H9 (cell line): ENCODE measurements around the gene SPACA5. TPM values are rescaled to one million over a fixed set of nuclear protein-coding genes. Genes with fewer than 3 reads are reported as not detected.
A peak's percentile ranks its signal among the peaks of the same experiment; 100 is the strongest.

ENCODE experiments used
- DNase-seq: peaks from one replicate; pipeline ENCODE4 v3.0.0-alpha.2; 2017
- H2AFZ ChIP-seq: one replicate; pipeline ENCODE4 v1.6.1; 2013; ENCODE audit warnings: mild to moderate bottlenecking, low read length, control low read depth, moderate library complexity
- H2AK5ac ChIP-seq: 2 replicates; pipeline ENCODE4 v1.6.1; 2013; ENCODE audit warnings: low read length, control low read depth, mixed read lengths; ENCODE audit not compliant: insufficient read length
- H2BK120ac ChIP-seq: one replicate; pipeline ENCODE4 v1.6.1; 2013; ENCODE audit warnings: low read depth, mild to moderate bottlenecking, low read length, control low read depth, inconsistent platforms; ENCODE audit not compliant: poor library complexity, severe bottlenecking
- H2BK12ac ChIP-seq: 2 replicates; pipeline ENCODE4 v1.6.1; 2013; ENCODE audit warnings: low read length, control low read depth, mixed read lengths, low read depth; ENCODE audit not compliant: insufficient read length
- H2BK15ac ChIP-seq: 2 replicates; pipeline ENCODE4 v1.6.1; 2013; ENCODE audit warnings: low read depth, low read length, control low read depth
- H2BK20ac ChIP-seq: one replicate; pipeline ENCODE4 v1.6.1; 2013; ENCODE audit warnings: low read depth, mild to moderate bottlenecking, low read length, control low read depth, inconsistent platforms; ENCODE audit not compliant: poor library complexity, severe bottlenecking
- H2BK5ac ChIP-seq: 2 replicates; pipeline ENCODE4 v1.6.1; 2013; ENCODE audit warnings: low read length, control low read depth, mixed read lengths; ENCODE audit not compliant: insufficient read length
- H3K14ac ChIP-seq: 2 replicates; pipeline ENCODE4 v1.6.1; 2013; ENCODE audit warnings: low read length, control low read depth; ENCODE audit not compliant: insufficient read depth
- H3K18ac ChIP-seq: 2 replicates; pipeline ENCODE4 v1.6.1; 2013; ENCODE audit warnings: low read depth, mild to moderate bottlenecking, mixed read lengths, low read length, control low read depth; ENCODE audit not compliant: insufficient read length
- H3K23ac ChIP-seq: 2 replicates; pipeline ENCODE4 v1.6.1; 2013; ENCODE audit warnings: low read length, control low read depth, mixed read lengths, low read depth; ENCODE audit not compliant: insufficient read length
- H3K23me2 ChIP-seq: 2 replicates; pipeline ENCODE4 v1.6.1; 2013; ENCODE audit warnings: low read depth, mild to moderate bottlenecking, mixed read lengths, low read length, control low read depth; ENCODE audit not compliant: insufficient read length, poor library complexity, severe bottlenecking
- H3K27ac ChIP-seq: 2 replicates; pipeline ENCODE4 v1.5.1; 2013; ENCODE audit warnings: low read length, control low read depth, mixed read lengths, low read depth; ENCODE audit not compliant: insufficient read length
- H3K27me3 ChIP-seq: 2 replicates; pipeline ENCODE4 v1.6.1; 2013; ENCODE audit warnings: low read length, control low read depth, inconsistent platforms; ENCODE audit not compliant: insufficient read depth
- H3K4ac ChIP-seq: 2 replicates; pipeline ENCODE4 v1.6.1; 2013; ENCODE audit warnings: low read depth, mild to moderate bottlenecking, control low read depth, inconsistent platforms, low read length, moderate library complexity
- H3K4me1 ChIP-seq: 2 replicates; pipeline ENCODE4 v1.6.1; 2013; ENCODE audit warnings: low read length, control low read depth, inconsistent platforms; ENCODE audit not compliant: insufficient read depth
- H3K4me2 ChIP-seq: 2 replicates; pipeline ENCODE4 v1.6.1; 2013; ENCODE audit warnings: low read length, control low read depth, mixed read lengths; ENCODE audit not compliant: insufficient read length, insufficient read depth
- H3K56ac ChIP-seq: 2 replicates; pipeline ENCODE4 v1.6.1; 2013; ENCODE audit warnings: low read depth, mild to moderate bottlenecking, mixed read lengths, low read length, control low read depth; ENCODE audit not compliant: insufficient read length
- H3K79me1 ChIP-seq: 2 replicates; pipeline ENCODE4 v1.6.1; 2013; ENCODE audit warnings: low read depth, mild to moderate bottlenecking, moderate library complexity, low read length, control low read depth, inconsistent platforms; ENCODE audit not compliant: insufficient read depth, poor library complexity, severe bottlenecking
- H3K79me2 ChIP-seq: 2 replicates; pipeline ENCODE4 v1.6.1; 2013; ENCODE audit warnings: low read length, control low read depth, inconsistent platforms; ENCODE audit not compliant: insufficient read depth
- H3K9ac ChIP-seq: 2 replicates; pipeline ENCODE4 v1.6.1; 2013; ENCODE audit warnings: low read length, control low read depth, mixed read lengths; ENCODE audit not compliant: insufficient read length; ENCODE audit errors: extremely low read depth
- H3K9me3 ChIP-seq: one replicate; pipeline ENCODE4 v1.6.1; 2013; ENCODE audit warnings: low read depth, low read length, inconsistent platforms; ENCODE audit not compliant: control insufficient read depth
- H3T11ph ChIP-seq: one replicate; pipeline ENCODE4 v1.6.1; 2013; ENCODE audit warnings: mild to moderate bottlenecking, low read length, control low read depth, inconsistent platforms
- H4K20me1 ChIP-seq: one replicate; pipeline ENCODE4 v1.6.1; 2013; ENCODE audit not compliant: control insufficient read depth, insufficient read length, insufficient read depth
- H4K5ac ChIP-seq: 2 replicates; pipeline ENCODE4 v1.6.1; 2013; ENCODE audit warnings: low read depth, mild to moderate bottlenecking, mixed read lengths, low read length, control low read depth; ENCODE audit not compliant: insufficient read length
- H4K8ac ChIP-seq: replicated peaks from 2 replicates; pipeline ENCODE4 v1.6.1; 2013; ENCODE audit warnings: low read length, control low read depth, mixed read lengths, low read depth; ENCODE audit not compliant: insufficient read length
- H4K91ac ChIP-seq: 2 replicates; pipeline ENCODE4 v1.6.1; 2013; ENCODE audit warnings: low read depth, mild to moderate bottlenecking, moderate library complexity, mixed read lengths, low read length, control low read depth; ENCODE audit not compliant: insufficient read length
- H3K27ac Mint-ChIP-seq, 3 experiments: 2 replicates in 2 of 3; 3 replicates in 1 of 3; pipeline ENCODE4 v1.8.0; 2020 to 2021; ENCODE audit warnings: mixed read lengths in 3 of 3, mild to moderate bottlenecking in 1 of 3, moderate library complexity in 1 of 3
- H3K27me3 Mint-ChIP-seq: 2 replicates; pipeline ENCODE4 v1.8.0; 2021; ENCODE audit warnings: low read depth, mild to moderate bottlenecking, moderate library complexity, mixed read lengths
- H3K36me3 Mint-ChIP-seq, 3 experiments: 2 replicates in 2 of 3; 3 replicates in 1 of 3; pipeline ENCODE4 v1.8.0; 2020 to 2021; ENCODE audit warnings: low read depth in 3 of 3, mixed read lengths in 3 of 3; ENCODE audit not compliant: insufficient read depth in 1 of 3
- H3K4me1 Mint-ChIP-seq, 2 experiments: 2 replicates each; pipeline ENCODE4 v1.8.0; 2020; ENCODE audit warnings: mixed read lengths in 2 of 2
- H3K4me3 Mint-ChIP-seq, 2 experiments: 2 replicates in 1 of 2; 3 replicates in 1 of 2; pipeline ENCODE4 v1.8.0; 2020 to 2021; ENCODE audit warnings: mild to moderate bottlenecking in 2 of 2, mixed read lengths in 2 of 2, moderate library complexity in 1 of 2
- H3K9me3 Mint-ChIP-seq, 2 experiments: 2 replicates in 1 of 2; 3 replicates in 1 of 2; pipeline ENCODE4 v1.8.0; 2020; ENCODE audit warnings: mild to moderate bottlenecking in 2 of 2, mixed read lengths in 2 of 2, moderate library complexity in 1 of 2
- CTCF ChIP-seq: fragments of 200-600 bp; sonication (generic); conservative IDR thresholded peaks from 3 replicates; pipeline ENCODE4 v1.8.0; 2021; ENCODE audit warnings: antibody characterized with exemption, mild to moderate bottlenecking
- WGBS: extraction: QIAGEN DNeasy Blood & Tissue Kit; methylation state at CpG from one replicate; pipeline ENCODE4 v1.1.7; 2013; ENCODE audit warnings: missing lambda C conversion rate, low lambda C conversion rate, mixed read lengths; ENCODE audit not compliant: insufficient read length; ENCODE audit errors: extremely low coverage; 5-methylcytosine and 5-hydroxymethylcytosine counted together
- total RNA-seq: library from RNA; stranded (reverse); gene quantifications from 2 replicates; pipeline ENCODE4 v1.2.1, GENCODE V29; 2021

The SPACA5 gene
- total RNA-seq, 1 experiment from 2014 or later = not detected

GRCh38 chrX:48045410-48046311 lies 38.9 kb downstream of the SPACA5 start:
- no peak overlapping the region for H3K4ac ChIP-seq
- H3K23ac ChIP-seq = no peak overlapping the region
- H3T11ph ChIP-seq = no peak overlapping the region
- H2AK5ac ChIP-seq = no peak overlapping the region
- H4K8ac ChIP-seq = no peak overlapping the region
- H3K23me2 ChIP-seq = no peaks in the 10 kb centered on the region
- no peak overlapping the region for H3K9ac ChIP-seq
- Mint-ChIP-seq H3K9me3 (peaks cover 58 to 65% of the 10 kb centered on the region in 2 experiments), H3K4me1 (peaks cover 0 to 6% of the 10 kb centered on the region in 2 experiments; a peak in 2 of 4 replicates), H3K36me3 (peaks cover 3 to 5% (median 3%) of the 10 kb centered on the region in 3 experiments; a peak in 5 of 7 replicates), H3K27ac (peak overlapping the region in 1 of 3 experiments; percentile 11; a peak in 1 of 7 replicates), H3K27me3 (no peaks in the 10 kb centered on the region; the same call in 1 of the 2 replicates), H3K4me3 (no peak overlapping the region)
- no peaks in the 10 kb centered on the region for H3K79me2 ChIP-seq
- no peak for DNase-seq
- H3K4me1 ChIP-seq = no peaks in the 10 kb centered on the region
- no peak overlapping the region for H3K4me2 ChIP-seq
- H3K14ac ChIP-seq = no peak overlapping the region
- H3K18ac ChIP-seq = no peak overlapping the region
- H3K79me1 ChIP-seq = no peaks in the 10 kb centered on the region
- no peak overlapping the region for H2BK120ac ChIP-seq
- peaks cover 46% of the 10 kb centered on the region for H3K9me3 ChIP-seq
- no peak overlapping the region for H4K5ac ChIP-seq
- no peaks in the 10 kb centered on the region for H4K20me1 ChIP-seq
- no peak overlapping the region for H2BK15ac ChIP-seq
- H2BK20ac ChIP-seq = no peak overlapping the region
- WGBS = no CpG with 5 or more reads among the region's 8 CpGs
- no peak for TF ChIP-seq CTCF
- H2BK12ac ChIP-seq = no peak overlapping the region
- H2BK5ac ChIP-seq = no peak overlapping the region
- no peak overlapping the region for H3K27ac ChIP-seq
- H2AFZ ChIP-seq = no peak overlapping the region
- no peak overlapping the region for H3K56ac ChIP-seq
- no peak overlapping the region for H4K91ac ChIP-seq
- H3K27me3 ChIP-seq = no peaks in the 10 kb centered on the region
